Colonic mucosa (tissue), 4 donors: Measurements from ENCODE around the gene EMC8. TPM values are rescaled to one million over a fixed set of nuclear protein-coding genes. Genes with fewer than 3 reads are reported as not detected.

Experiments
- DNase-seq: peaks from one replicate; pipeline ENCODE4 v3.0.0-alpha.2; 2020
- H3K27ac ChIP-seq: fragments of 200-600 bp; one replicate; pipeline ENCODE4 v1.8.0; 2021
- H3K27me3 ChIP-seq: fragments of 200-600 bp; one replicate; pipeline ENCODE4 v1.8.0; 2021
- H3K36me3 ChIP-seq: fragments of 200-600 bp; one replicate; pipeline ENCODE4 v1.8.0; 2021
- H3K4me1 ChIP-seq: fragments of 200-600 bp; one replicate; pipeline ENCODE4 v1.8.0; 2021; ENCODE audit warnings: mild to moderate bottlenecking
- H3K4me3 ChIP-seq: fragments of 200-600 bp; one replicate; pipeline ENCODE4 v1.8.0; 2021
- H3K9ac ChIP-seq, 2 donors: one replicate each; pipeline ENCODE4 v1.7.0; 2013; ENCODE audit warnings: control low read depth in 2 of 2, low read depth in 2 of 2, low read length in 2 of 2
- H3K9me3 ChIP-seq: fragments of 200-600 bp; one replicate; pipeline ENCODE4 v1.8.0; 2021
- CTCF ChIP-seq: fragments of 200-600 bp; IDR thresholded peaks from one replicate; pipeline ENCODE4 v1.8.0; 2022; ENCODE audit warnings: antibody characterized with exemption, mild to moderate bottlenecking
- intact Hi-C: fragments of 100-400 bp; cut with DNase I; formaldehyde crosslinking; loops from one replicate; pipeline ENCODE4 v1.14.1; 2022
- total RNA-seq, 2 donors: library from RNA; stranded (reverse); fragmentation: NEBNext Ultra II Directional in 1 of 2; extraction: Animal tissue kit (Norgen Biotek cat#: 25700) in 1 of 2; gene quantifications; one replicate each; pipeline ENCODE4 v1.2.1, GENCODE V29; 2021
- donor health status: healthy.
- donor health status: DM: no; HTN: no; CAD: no.
- donor health status: DM: no; HTN: no; CAD: no.

EMC8 gene
- total RNA-seq, 2 donors from 2014 or later = 30.6 to 49.8 TPM

GRCh38 chr16:85798283-85798776, 1.0 kb downstream of the EMC8 start:
- H3K9me3 ChIP-seq = no peaks in the 10 kb centered on the region
- no peaks in the 10 kb centered on the region for H3K27me3 ChIP-seq
- H3K9ac ChIP-seq = peak overlapping the region; percentile 91 to 100
- peaks cover 6% of the 10 kb centered on the region for H3K36me3 ChIP-seq
- intact Hi-C loops = no loop called here
- no peak for TF ChIP-seq CTCF
- peak overlapping the region; percentile 93 for H3K4me3 ChIP-seq
- H3K27ac ChIP-seq = no peak overlapping the region
- no peak for DNase-seq
- peaks cover 10% of the 10 kb centered on the region for H3K4me1 ChIP-seq

GRCh38 chr16:85796599-85796998, 2.7 kb downstream of the EMC8 start:
- H3K36me3 ChIP-seq = no peaks in the 10 kb centered on the region
- H3K27ac ChIP-seq = no peak overlapping the region
- no peak for TF ChIP-seq CTCF
- peaks cover 10% of the 10 kb centered on the region for H3K4me1 ChIP-seq
- H3K27me3 ChIP-seq = no peaks in the 10 kb centered on the region
- H3K4me3 ChIP-seq = no peak overlapping the region
- DNase-seq = no peak
- no peak overlapping the region for H3K9ac ChIP-seq
- no peaks in the 10 kb centered on the region for H3K9me3 ChIP-seq
- intact Hi-C loops = no loop called here

- H3K9me3 ChIP-seq = no peaks in the 10 kb centered on the region
- intact Hi-C loops = no loop called here
- H3K27me3 ChIP-seq = no peaks in the 10 kb centered on the region
- no peak overlapping the region for H3K9ac ChIP-seq
- no peak for TF ChIP-seq CTCF
- peaks cover 10% of the 10 kb centered on the region for H3K4me1 ChIP-seq
- H3K36me3 ChIP-seq = no peaks in the 10 kb centered on the region
- DNase-seq = no peak
- H3K27ac ChIP-seq = no peak overlapping the region
- no peak overlapping the region for H3K4me3 ChIP-seq
Observed at GRCh38 chr16:85796152-85796551, 3.2 kb downstream of the EMC8 start.

GRCh38 chr16:85794696-85795095, 4.6 kb downstream of the EMC8 start:
- Histone ChIP-seq H3K9ac (no peak overlapping the region), H3K36me3 (no peaks in the 10 kb centered on the region), H3K4me3 (no peak overlapping the region), H3K4me1 (peaks cover 6% of the 10 kb centered on the region), H3K9me3 (no peaks in the 10 kb centered on the region), H3K27ac (no peak overlapping the region), H3K27me3 (no peaks in the 10 kb centered on the region)
- no peak for TF ChIP-seq CTCF
- intact Hi-C loops = no loop called here
- DNase-seq = no peak

GRCh38 chr16:85793662-85794298, 5.6 kb downstream of the EMC8 start:
- no peaks in the 10 kb centered on the region for H3K36me3 ChIP-seq
- H3K4me1 ChIP-seq = peaks cover 6% of the 10 kb centered on the region
- no peak overlapping the region for H3K4me3 ChIP-seq
- DNase-seq = no peak
- no peak for TF ChIP-seq CTCF
- no peaks in the 10 kb centered on the region for H3K27me3 ChIP-seq
- no peak overlapping the region for H3K9ac ChIP-seq
- no peak overlapping the region for H3K27ac ChIP-seq
- intact Hi-C loops = no loop called here
- no peaks in the 10 kb centered on the region for H3K9me3 ChIP-seq
